GM12864 (cell line): Measurements from ENCODE around the gene RELN.

ENCODE experiments used
- DNase-seq: peaks from one replicate; pipeline ENCODE4 v3.0.0-alpha.2; 2011; ENCODE audit warnings: low read depth
- H3K4me3 ChIP-seq: 2 replicates; pipeline ENCODE4 v1.5.1; 2011; ENCODE audit warnings: mild to moderate bottlenecking, low read depth, low read length, control low read depth
- TF ChIP-seq, protein P1 (sequence below): IDR thresholded peaks from 2 replicates; pipeline ENCODE4 v1.5.1; 2011; ENCODE audit warnings: low read depth, mild to moderate bottlenecking, moderate library complexity, low read length, control low read depth, inconsistent platforms; ENCODE audit errors: missing control alignments

The RELN gene

DNA sequence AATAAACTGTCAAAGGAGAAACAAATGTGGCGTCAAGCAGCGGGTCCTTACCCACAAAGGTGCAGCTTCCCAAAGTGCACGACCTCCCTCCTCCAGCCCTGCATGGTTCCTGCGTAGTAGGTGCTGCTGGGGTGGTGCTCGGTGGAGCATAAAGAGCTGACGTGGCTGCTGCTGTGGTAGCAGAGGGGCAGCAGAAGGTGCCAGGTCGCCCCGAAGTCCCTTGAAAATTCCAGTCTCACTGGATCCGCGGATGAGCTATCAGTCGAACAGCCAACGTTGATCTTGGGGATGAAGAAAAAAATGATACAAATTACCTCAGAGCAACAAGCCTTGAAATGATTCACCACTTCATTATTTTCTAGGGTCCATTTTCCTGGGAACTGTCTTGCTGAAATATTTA lies 438.4 kb downstream of the RELN start:
- DNase-seq: no peak
- TF ChIP-seq, protein P1, sequence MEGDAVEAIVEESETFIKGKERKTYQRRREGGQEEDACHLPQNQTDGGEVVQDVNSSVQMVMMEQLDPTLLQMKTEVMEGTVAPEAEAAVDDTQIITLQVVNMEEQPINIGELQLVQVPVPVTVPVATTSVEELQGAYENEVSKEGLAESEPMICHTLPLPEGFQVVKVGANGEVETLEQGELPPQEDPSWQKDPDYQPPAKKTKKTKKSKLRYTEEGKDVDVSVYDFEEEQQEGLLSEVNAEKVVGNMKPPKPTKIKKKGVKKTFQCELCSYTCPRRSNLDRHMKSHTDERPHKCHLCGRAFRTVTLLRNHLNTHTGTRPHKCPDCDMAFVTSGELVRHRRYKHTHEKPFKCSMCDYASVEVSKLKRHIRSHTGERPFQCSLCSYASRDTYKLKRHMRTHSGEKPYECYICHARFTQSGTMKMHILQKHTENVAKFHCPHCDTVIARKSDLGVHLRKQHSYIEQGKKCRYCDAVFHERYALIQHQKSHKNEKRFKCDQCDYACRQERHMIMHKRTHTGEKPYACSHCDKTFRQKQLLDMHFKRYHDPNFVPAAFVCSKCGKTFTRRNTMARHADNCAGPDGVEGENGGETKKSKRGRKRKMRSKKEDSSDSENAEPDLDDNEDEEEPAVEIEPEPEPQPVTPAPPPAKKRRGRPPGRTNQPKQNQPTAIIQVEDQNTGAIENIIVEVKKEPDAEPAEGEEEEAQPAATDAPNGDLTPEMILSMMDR: no peak
- no peak overlapping the region for H3K4me3 ChIP-seq

DNA sequence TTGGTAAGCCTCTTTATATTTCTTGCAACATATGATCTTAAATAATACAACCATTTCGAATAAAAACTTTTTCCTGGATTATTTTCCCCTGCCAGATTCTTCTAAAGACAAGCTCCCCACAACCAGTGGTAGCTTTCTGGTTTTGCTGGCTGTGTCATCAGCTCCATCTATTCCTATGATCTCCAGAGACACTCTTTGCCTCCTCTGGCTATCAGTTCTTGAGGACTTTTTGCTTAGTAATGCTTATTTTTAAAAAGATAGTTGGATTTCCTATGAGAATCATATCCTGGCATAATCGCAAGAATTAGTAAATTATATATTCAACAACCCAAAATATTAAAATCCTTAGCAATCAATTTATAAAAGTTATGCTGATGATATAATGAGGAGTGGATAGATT lies 439.7 kb downstream of the RELN start:
- H3K4me3 ChIP-seq: no peak overlapping the region
- TF ChIP-seq, protein P1: no peak
- no peak for DNase-seq

DNA sequence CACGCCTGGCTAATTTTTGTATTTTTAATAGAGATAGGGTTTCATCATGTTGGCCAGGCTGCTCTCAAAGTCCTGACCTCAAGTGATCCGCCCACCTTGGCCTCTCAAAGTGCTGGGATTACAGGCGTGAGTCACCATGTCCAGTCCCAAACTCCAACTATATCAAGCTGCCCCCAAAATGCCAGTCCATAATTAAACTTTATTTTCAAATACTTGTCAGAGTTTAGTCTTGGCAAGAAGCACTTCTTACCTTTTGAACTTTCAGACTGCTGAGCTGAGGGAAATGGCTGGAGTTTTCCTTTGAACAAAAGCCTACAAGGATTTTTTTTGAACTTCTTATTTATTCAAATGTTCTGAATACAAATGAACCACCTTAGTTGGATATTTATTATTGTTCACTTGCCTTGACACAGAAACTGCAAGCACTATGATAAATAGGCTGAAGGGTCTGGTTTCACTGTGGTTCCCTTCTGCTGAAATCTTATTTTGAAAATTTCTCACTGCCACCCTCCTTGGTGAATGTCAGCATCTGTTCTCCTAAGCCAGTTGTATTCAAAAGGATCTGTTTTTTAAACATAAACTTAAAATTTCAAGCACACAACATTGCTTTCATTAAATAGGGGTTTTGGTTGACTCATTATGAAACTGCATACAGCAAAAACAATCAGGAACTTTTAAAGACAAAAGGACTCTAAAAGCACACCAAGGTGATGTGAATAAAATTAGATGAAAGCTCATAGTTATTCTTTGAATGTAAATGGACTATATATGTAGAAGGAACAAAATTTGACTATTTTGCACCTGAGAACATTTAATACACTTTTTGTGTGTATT lies 441.8 kb downstream of the RELN start:
- H3K4me3 ChIP-seq: no peak overlapping the region
- DNase-seq: no peak
- TF ChIP-seq, protein P1: no peak

- H3K4me3 ChIP-seq: no peak overlapping the region
- TF ChIP-seq, protein P1: no peak
- DNase-seq: no peak
These were observed 447.0 kb downstream of the RELN start for GRCh38 chr7:103542470-103542869.

DNA sequence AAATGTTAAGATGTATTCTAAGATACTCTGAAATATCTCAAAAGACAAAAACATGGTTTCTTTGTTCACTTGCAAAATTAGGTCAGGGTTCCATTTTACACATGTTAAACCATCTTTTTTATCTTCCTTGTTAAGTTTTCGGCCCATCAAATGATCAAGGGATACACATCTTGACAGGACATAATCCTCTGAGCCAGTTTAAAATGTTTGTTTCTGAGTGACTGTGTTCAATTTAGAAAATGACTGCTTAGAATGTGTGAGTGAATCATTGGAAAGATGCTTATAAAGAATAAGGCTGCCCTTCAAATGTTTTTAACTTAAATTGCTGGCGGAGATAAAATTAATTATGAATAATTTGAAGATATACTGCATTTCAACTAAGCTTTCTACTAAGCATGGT lies 447.5 kb downstream of the RELN start:
- TF ChIP-seq, protein P1: no peak
- no peak for DNase-seq
- H3K4me3 ChIP-seq: no peak overlapping the region

DNA sequence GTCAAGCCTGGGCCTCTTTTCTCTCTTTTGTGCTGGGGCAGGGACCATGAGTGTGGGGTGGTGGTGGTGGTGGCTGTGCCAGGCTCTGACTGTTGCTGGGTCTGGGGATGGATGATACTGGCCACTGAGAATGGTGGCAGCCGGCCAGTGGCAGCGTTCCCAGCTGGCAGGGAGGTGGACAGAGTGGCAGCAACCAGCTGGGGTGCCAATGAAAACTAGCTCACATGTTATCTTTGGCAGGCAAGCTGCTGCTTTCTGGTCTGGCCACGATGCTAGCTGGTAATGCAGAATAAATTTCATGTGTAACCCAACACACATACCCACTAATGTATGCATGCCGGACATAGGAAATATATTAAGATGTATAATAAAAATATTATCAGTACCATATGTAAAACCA lies 448.4 kb downstream of the RELN start:
- TF ChIP-seq, protein P1: no peak
- DNase-seq: no peak
- no peak overlapping the region for H3K4me3 ChIP-seq

GRCh38 chr7:103540338-103540737 lies 449.1 kb downstream of the RELN start:
- no peak overlapping the region for H3K4me3 ChIP-seq
- DNase-seq: no peak
- TF ChIP-seq, protein P1: no peak
